Suprapubic skin (tissue), 4 donors: ENCODE measurements around the gene TPK1. TPM values are rescaled to one million over a fixed set of nuclear protein-coding genes. Genes with fewer than 3 reads are reported as not detected.
A peak's percentile ranks its signal among the peaks of the same experiment; 100 is the strongest.

Experiments used
- DNase-seq, 2 donors: peaks; one replicate each; pipeline ENCODE4 v3.0.0-alpha.2; 2019; ENCODE audit warnings: low spot score in 2 of 2
- H3K27ac ChIP-seq: fragments of 200-600 bp; sonication (generic); one replicate; pipeline ENCODE4 v1.5.1; 2019
- H3K27me3 ChIP-seq: fragments of 200-600 bp; sonication (generic); one replicate; pipeline ENCODE4 v1.5.1; 2019
- H3K36me3 ChIP-seq: fragments of 200-600 bp; sonication (generic); one replicate; pipeline ENCODE4 v1.5.1; 2019
- H3K4me1 ChIP-seq: fragments of 200-600 bp; sonication (generic); one replicate; pipeline ENCODE4 v1.5.1; 2019
- H3K4me3 ChIP-seq: fragments of 200-600 bp; sonication (generic); one replicate; pipeline ENCODE4 v1.5.1; 2019; ENCODE audit warnings: mild to moderate bottlenecking
- H3K9me3 ChIP-seq: fragments of 200-600 bp; sonication (generic); one replicate; pipeline ENCODE4 v1.5.1; 2019
- CTCF ChIP-seq, 2 donors: fragments of 200-600 bp in 1 of 2; fragments of 450-650 bp in 1 of 2; sonication (generic) in 1 of 2; IDR thresholded peaks; one replicate each; pipeline ENCODE4 v1.5.1; 2016 to 2019; ENCODE audit warnings: antibody characterized with exemption in 2 of 2, mild to moderate bottlenecking in 1 of 2, moderate library complexity in 1 of 2
- EP300 ChIP-seq: sonication (generic); formaldehyde crosslinking; IDR thresholded peaks from one replicate; pipeline ENCODE4 v1.6.1; 2017; ENCODE audit warnings: antibody characterized with exemption
- POLR2A ChIP-seq, 2 donors: fragments of 450-650 bp; IDR thresholded peaks; one replicate each; pipeline ENCODE4 v1.6.1; 2017; ENCODE audit warnings: antibody characterized with exemption in 2 of 2, mild to moderate bottlenecking in 2 of 2, moderate library complexity in 2 of 2
- POLR2AphosphoS5 ChIP-seq, 3 donors: sonication (generic); formaldehyde crosslinking; IDR thresholded peaks; one replicate each; pipeline ENCODE4 v1.6.1; 2017; ENCODE audit warnings: antibody characterized with exemption in 3 of 3
- WGBS: methylation state at CpG from one replicate; pipeline ENCODE4 v1.1.5; 2018; 5-methylcytosine and 5-hydroxymethylcytosine counted together
- total RNA-seq, 4 donors: library from RNA; depleted of rRNA; stranded (reverse); fragments of >200 nt; gene quantifications; one replicate each; pipeline ENCODE4 v1.1.0, GENCODE V29; 2016

Gene TPK1
- total RNA-seq, 4 donors from 2014 or later = 1.4 to 3.9 (median 2.8) TPM

DNA sequence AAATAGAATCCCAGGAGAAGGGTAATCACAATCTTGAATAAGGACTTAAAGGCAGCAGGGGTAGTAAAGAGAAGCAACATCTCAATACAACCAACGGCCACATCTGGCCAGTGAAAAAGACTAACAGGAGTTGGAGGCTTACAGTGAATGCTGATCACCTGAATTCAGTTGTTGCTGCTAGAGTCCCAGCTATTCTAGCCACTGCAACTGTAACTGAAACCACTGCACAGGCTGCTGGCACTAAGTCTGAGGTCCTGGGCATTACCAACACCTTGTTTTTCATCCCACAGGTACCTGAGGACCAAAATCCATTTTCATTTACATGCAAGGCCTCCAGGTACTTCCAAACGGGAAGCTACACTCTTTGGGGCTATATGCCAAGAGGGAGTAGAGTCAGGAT, 44.4 kb downstream of the TPK1 start:
- TF ChIP-seq POLR2A (IDR thresholded peaks at IDR 0.05) (no peak), CTCF (IDR thresholded peaks at IDR 0.05) (no peak), POLR2AphosphoS5 (IDR thresholded peaks at IDR 0.05) (no peak), EP300 (no peak)
- WGBS = 66% methylated on average over 2 of the region's 2 CpGs

DNA sequence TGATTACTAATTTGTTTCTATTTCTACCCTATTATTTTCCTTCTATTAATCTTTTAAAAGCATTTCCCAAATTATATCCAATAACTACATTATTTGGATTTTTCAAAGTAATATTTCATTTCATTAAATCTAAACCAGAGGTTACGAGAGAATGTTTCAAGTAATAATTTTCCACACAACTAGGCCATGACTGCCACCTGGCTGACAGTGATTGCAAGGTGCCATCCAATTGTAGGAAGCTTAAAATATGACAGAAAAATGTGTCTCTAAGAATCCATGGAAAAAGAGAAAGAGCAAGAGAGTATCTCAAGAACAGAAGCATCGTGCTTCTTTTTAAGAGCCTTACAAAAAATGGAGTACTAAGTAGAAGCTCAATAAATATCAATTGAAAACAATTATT, 48.7 kb downstream of the TPK1 start:
- DNase-seq = no peak
- WGBS = 85% methylated on average over 2 of the region's 2 CpGs
- Histone ChIP-seq H3K36me3 (no peaks in the 10 kb centered on the region), H3K4me3 (no peak overlapping the region), H3K27me3 (no peaks in the 10 kb centered on the region), H3K4me1 (no peaks in the 10 kb centered on the region), H3K9me3 (no peaks in the 10 kb centered on the region), H3K27ac (no peak overlapping the region)
- peak in 1 of 2 donors; percentile 21 for TF ChIP-seq CTCF (IDR thresholded peaks at IDR 0.05)
- TF ChIP-seq POLR2A (IDR thresholded peaks at IDR 0.05) = no peak

More for the DNA sequence above, 44.4 kb downstream of the TPK1 start:
- no peak overlapping the region for H3K27ac ChIP-seq
- DNase-seq = no peak
- H3K9me3 ChIP-seq = no peaks in the 10 kb centered on the region
- no peaks in the 10 kb centered on the region for H3K4me1 ChIP-seq
- H3K36me3 ChIP-seq = no peaks in the 10 kb centered on the region
- H3K4me3 ChIP-seq = no peak overlapping the region
- H3K27me3 ChIP-seq = no peaks in the 10 kb centered on the region

GRCh38 chr7:144786522-144786921, 49.3 kb downstream of the TPK1 start:
- DNase-seq = no peak
- WGBS = 89% methylated on average over 2 of the region's 2 CpGs
- Histone ChIP-seq H3K36me3 (no peaks in the 10 kb centered on the region), H3K27me3 (no peaks in the 10 kb centered on the region), H3K4me3 (no peak overlapping the region), H3K9me3 (no peaks in the 10 kb centered on the region), H3K27ac (no peak overlapping the region), H3K4me1 (no peaks in the 10 kb centered on the region)
- TF ChIP-seq EP300 (no peak), CTCF (IDR thresholded peaks at IDR 0.05) (no peak), POLR2A (IDR thresholded peaks at IDR 0.05) (no peak), POLR2AphosphoS5 (IDR thresholded peaks at IDR 0.05) (no peak)

DNA sequence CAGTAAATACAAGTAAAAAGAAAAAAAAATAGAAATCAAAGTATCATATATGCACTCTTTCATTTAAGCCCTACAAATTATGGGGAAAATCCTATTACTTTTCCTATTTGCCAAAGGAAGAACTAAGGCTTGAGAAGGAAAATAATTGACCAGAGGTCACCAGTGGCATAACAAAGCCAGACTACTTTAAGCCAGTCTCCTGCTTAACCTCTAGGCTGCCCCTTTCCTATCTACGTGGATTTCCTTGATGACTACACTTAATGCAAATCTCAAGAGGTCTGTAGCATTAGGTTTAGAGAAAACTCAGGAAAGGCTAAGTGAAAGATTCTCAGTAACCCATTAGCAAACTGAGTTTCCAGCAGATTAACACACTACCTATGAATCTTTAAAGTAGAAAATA, 49.8 kb downstream of the TPK1 start:
- H3K4me3 ChIP-seq = no peak overlapping the region
- no peaks in the 10 kb centered on the region for H3K36me3 ChIP-seq
- TF ChIP-seq POLR2AphosphoS5 (IDR thresholded peaks at IDR 0.05) = no peak
- TF ChIP-seq EP300 = no peak
- DNase-seq = no peak
- H3K27me3 ChIP-seq = no peaks in the 10 kb centered on the region
- H3K27ac ChIP-seq = no peak overlapping the region
- 78% methylated on average over 1 of the region's 1 CpG for WGBS
- no peaks in the 10 kb centered on the region for H3K9me3 ChIP-seq
- H3K4me1 ChIP-seq = no peaks in the 10 kb centered on the region

DNA sequence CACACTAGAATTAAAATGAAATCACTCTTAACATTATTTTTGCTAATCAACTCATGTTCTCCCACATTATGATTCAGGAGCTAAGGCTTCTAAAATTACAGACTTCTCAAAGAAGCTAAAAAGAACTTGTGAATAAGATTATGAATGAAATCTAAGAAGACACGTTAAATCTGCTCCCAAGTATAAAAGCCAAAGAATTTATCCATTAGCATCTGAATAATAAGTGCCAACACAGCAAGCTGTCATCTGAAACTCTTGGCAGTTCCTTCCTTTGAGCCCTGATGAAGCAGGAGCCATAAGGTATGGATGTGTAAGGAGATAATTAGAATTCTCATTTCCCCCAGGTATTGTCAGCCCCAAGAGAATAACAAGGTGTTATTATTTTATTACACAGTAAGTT, 50.3 kb downstream of the TPK1 start:
- Histone ChIP-seq H3K9me3 (no peaks in the 10 kb centered on the region), H3K36me3 (no peaks in the 10 kb centered on the region), H3K4me1 (no peaks in the 10 kb centered on the region), H3K27me3 (no peaks in the 10 kb centered on the region), H3K4me3 (no peak overlapping the region), H3K27ac (no peak overlapping the region)
- WGBS = 41% methylated on average over 1 of the region's 1 CpG
- TF ChIP-seq CTCF (IDR thresholded peaks at IDR 0.05) (no peak), POLR2AphosphoS5 (IDR thresholded peaks at IDR 0.05) (no peak), EP300 (no peak), POLR2A (IDR thresholded peaks at IDR 0.05) (no peak)
- DNase-seq = no peak

DNA sequence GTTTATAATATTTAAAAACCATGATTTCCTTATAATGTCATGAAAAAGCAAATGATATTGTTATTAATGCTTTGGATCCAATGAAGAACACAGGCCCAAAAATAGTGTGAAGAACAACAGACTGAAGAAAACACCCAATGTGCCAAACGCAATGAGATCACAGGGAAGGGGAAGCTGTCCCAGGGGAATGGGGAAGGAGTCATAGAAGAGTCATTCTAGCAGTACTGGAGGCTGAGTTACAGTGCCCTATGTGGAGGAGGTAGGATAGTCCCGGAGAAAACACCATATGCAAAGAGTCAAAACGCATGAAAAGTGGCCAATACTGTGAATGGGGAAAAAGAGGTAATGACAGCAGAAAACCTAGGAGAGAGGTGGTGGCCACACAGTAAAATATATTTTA, 50.9 kb downstream of the TPK1 start:
- Histone ChIP-seq H3K27me3 (no peaks in the 10 kb centered on the region), H3K4me3 (no peak overlapping the region), H3K36me3 (no peaks in the 10 kb centered on the region), H3K27ac (no peak overlapping the region), H3K9me3 (no peaks in the 10 kb centered on the region), H3K4me1 (no peaks in the 10 kb centered on the region)
- no peak for DNase-seq
- WGBS = 66% methylated on average over 3 of the region's 3 CpGs
- TF ChIP-seq POLR2A (IDR thresholded peaks at IDR 0.05) (no peak), POLR2AphosphoS5 (IDR thresholded peaks at IDR 0.05) (no peak), EP300 (no peak), CTCF (IDR thresholded peaks at IDR 0.05) (no peak)
